ENCODE measurements around the gene GOLGA8S. TPM values are rescaled to one million over a fixed set of nuclear protein-coding genes. Genes with fewer than 3 reads are reported as not detected.

The GOLGA8S gene
- total RNA-seq, 4 donors from 2014 or later, result 0.63 to 0.66 TPM; not detected in 2

Small RNA genes lying within 50 kb of the gene (small RNA-seq; reads per million reads assigned to genes)
- gene RN7SL536P, result not detected

Other genes starting within 250 kb of the GOLGA8S start
- gene GOLGA6L1, start 217.9 kb upstream of the GOLGA8S start, total RNA-seq, result not detected
- not detected for gene GOLGA6L26, start 20.6 kb upstream of the GOLGA8S start, total RNA-seq
- gene GOLGA6L2, start 92.5 kb downstream of the GOLGA8S start, total RNA-seq, result not detected
- 1 to 10 TPM in 2 of 4 donors, not detected in 2; 1.0 to 2.8 TPM for gene MKRN3, start 210.9 kb downstream of the GOLGA8S start, total RNA-seq

Measured in tibial nerve (tissue), 4 donors.